Keratinocyte (primary cell): ENCODE results near the gene SEBOX. TPM values are rescaled to one million over a fixed set of nuclear protein-coding genes. Genes with fewer than 3 reads are reported as not detected.

Experiments used
- DNase-seq: peaks from one replicate; pipeline ENCODE4 v3.0.0-alpha.2; 2011; ENCODE audit warnings: low read depth, missing footprints, low spot score
- FAIRE-seq: peaks from 2 replicates; lab custom pipeline; 2011; peaks lifted over from hg19 to GRCh38; lab: Jason Lieb, UNC
- H2AFZ ChIP-seq: 2 replicates; pipeline ENCODE4 v1.6.0; 2012; ENCODE audit warnings: low read length, control low read depth, inconsistent platforms; ENCODE audit not compliant: control insufficient read depth
- H3K27ac ChIP-seq: 2 replicates; pipeline ENCODE4 v1.5.1; 2011; ENCODE audit warnings: low read length; ENCODE audit not compliant: control insufficient read depth, insufficient read depth
- H3K27me3 ChIP-seq: 3 replicates; pipeline ENCODE4 v1.6.0; 2011; ENCODE audit warnings: low read length; ENCODE audit not compliant: control insufficient read depth, insufficient read depth; ENCODE audit errors: extremely low read depth
- H3K36me3 ChIP-seq, 2 experiments: 2 replicates in 1 of 2; 3 replicates in 1 of 2; pipeline ENCODE4 v1.5.1; 2011; ENCODE audit warnings: low read length in 2 of 2, mild to moderate bottlenecking in 1 of 2; ENCODE audit not compliant: control insufficient read depth in 2 of 2, insufficient read depth in 2 of 2; ENCODE audit errors: extremely low read depth in 1 of 2
- H3K4me1 ChIP-seq: 3 replicates; pipeline ENCODE4 v1.5.1; 2011; ENCODE audit warnings: low read length; ENCODE audit not compliant: control insufficient read depth, insufficient read depth; ENCODE audit errors: extremely low read depth
- H3K4me2 ChIP-seq: 3 replicates; pipeline ENCODE4 v1.6.0; 2011; ENCODE audit warnings: low read depth, low read length; ENCODE audit not compliant: control insufficient read depth, insufficient read depth; ENCODE audit errors: extremely low read depth
- H3K4me3 ChIP-seq, 3 experiments: fragments of 200-600 bp in 1 of 3; sonication (generic) in 1 of 3; 2 replicates in 2 of 3; 3 replicates in 1 of 3; pipeline ENCODE4 v1.5.1; 2011 to 2016; ENCODE audit warnings: low read length in 3 of 3, mild to moderate bottlenecking in 3 of 3, control low read depth in 2 of 3, inconsistent platforms in 1 of 3, low read depth in 1 of 3, mixed read lengths in 1 of 3, mixed run types in 1 of 3, moderate library complexity in 1 of 3; ENCODE audit not compliant: control insufficient read depth in 2 of 3, insufficient read depth in 2 of 3; ENCODE audit errors: extremely low read depth in 1 of 3
- H3K79me2 ChIP-seq: 2 replicates; pipeline ENCODE4 v1.6.0; 2012; ENCODE audit warnings: low read length; ENCODE audit not compliant: control insufficient read depth, insufficient read depth
- H3K9ac ChIP-seq: 3 replicates; pipeline ENCODE4 v1.6.0; 2011; ENCODE audit warnings: low read length; ENCODE audit not compliant: control insufficient read depth, insufficient read depth; ENCODE audit errors: extremely low read depth
- H3K9me1 ChIP-seq: 3 replicates; pipeline ENCODE4 v1.6.0; 2011; ENCODE audit warnings: low read length; ENCODE audit not compliant: control insufficient read depth, insufficient read depth; ENCODE audit errors: extremely low read depth
- H3K9me3 ChIP-seq: 2 replicates; pipeline ENCODE4 v1.5.1; 2012; ENCODE audit warnings: low read depth, low read length; ENCODE audit not compliant: control insufficient read depth
- H4K20me1 ChIP-seq: 3 replicates; pipeline ENCODE4 v1.6.0; 2011; ENCODE audit warnings: low read length; ENCODE audit not compliant: control insufficient read depth, insufficient read depth; ENCODE audit errors: extremely low read depth
- EZH2 ChIP-seq: IDR thresholded peaks from one replicate; pipeline ENCODE4 v1.6.1; 2012; ENCODE audit warnings: inconsistent platforms, mild to moderate bottlenecking, low read length, moderate library complexity
- dilution Hi-C: fragments of 300-500 bp; cut with MboI; formaldehyde crosslinking; loops from one replicate; pipeline ENCODE4 v1.7.0; 2020; ENCODE audit warnings: low sequenced_read_pairs; ENCODE audit not compliant: extremely low pct_ligation_motif_present
- polyA plus RNA-seq, 5 experiments: library from polyadenylated mRNA; depleted of rRNA in 3 of 5; stranded (reverse) in 3 of 5; stranded (forward) in 1 of 5; unstranded in 1 of 5; fragments of >200 nt; gene quantifications; 1 replicate in 1 of 5; 2 replicates in 3 of 5; 3 replicates in 1 of 5; pipeline versions ENCODE4 v1.2.1 to v1.2.3, GENCODE V29; 2011 to 2012; ENCODE audit warnings: missing spikeins in 2 of 5, low read depth in 1 of 5, low replicate concordance in 1 of 5
- TF ChIP-seq, protein P1 (sequence below), 3 experiments: IDR thresholded peaks in 1 of 3; conservative IDR thresholded peaks in 1 of 3; optimal IDR thresholded peaks in 1 of 3; 2 replicates in 2 of 3; 3 replicates in 1 of 3; pipeline versions ENCODE3 to v1.5.1; 2011; ENCODE audit warnings: low read length in 3 of 3, mild to moderate bottlenecking in 3 of 3, moderate library complexity in 2 of 3, control low read depth in 1 of 3, inconsistent platforms in 1 of 3; ENCODE audit not compliant: insufficient read depth in 2 of 3; ENCODE audit errors: extremely low read depth in 1 of 3

The SEBOX gene
- polyA plus RNA-seq, 1 donor (not counting 4 experiments of a cell fraction or from before 2014, with no cell fraction given), result not detected

DNA sequence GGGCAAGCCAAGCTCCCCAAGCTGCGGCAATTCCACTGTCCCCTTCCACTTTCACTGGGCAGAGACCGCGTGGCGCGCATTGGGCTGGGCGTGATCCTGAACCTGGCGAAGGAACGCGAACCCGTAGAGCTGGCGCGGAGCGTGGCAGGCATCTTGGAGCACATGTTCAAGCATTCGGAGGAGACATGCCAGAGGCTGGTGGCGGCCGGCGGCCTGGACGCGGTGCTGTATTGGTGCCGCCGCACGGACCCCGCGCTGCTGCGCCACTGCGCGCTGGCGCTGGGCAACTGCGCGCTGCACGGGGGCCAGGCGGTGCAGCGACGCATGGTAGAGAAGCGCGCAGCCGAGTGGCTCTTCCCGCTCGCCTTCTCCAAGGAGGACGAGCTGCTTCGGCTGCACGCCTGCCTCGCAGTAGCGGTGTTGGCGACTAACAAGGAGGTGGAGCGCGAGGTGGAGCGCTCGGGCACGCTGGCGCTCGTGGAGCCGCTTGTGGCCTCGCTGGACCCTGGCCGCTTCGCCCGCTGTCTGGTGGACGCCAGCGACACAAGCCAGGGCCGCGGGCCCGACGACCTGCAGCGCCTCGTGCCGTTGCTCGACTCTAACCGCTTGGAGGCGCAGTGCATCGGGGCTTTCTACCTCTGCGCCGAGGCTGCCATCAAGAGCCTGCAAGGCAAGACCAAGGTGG is 16.3 kb upstream of the SEBOX start:
- H3K27me3 ChIP-seq, result peaks cover 36% of the 10 kb centered on the region
- H3K9ac ChIP-seq, result no peak overlapping the region
- peaks cover 23% of the 10 kb centered on the region for H3K4me1 ChIP-seq
- H2AFZ ChIP-seq, result peak overlapping the region; percentile 59
- TF ChIP-seq EZH2, result peak; percentile 42
- TF ChIP-seq, protein P1, sequence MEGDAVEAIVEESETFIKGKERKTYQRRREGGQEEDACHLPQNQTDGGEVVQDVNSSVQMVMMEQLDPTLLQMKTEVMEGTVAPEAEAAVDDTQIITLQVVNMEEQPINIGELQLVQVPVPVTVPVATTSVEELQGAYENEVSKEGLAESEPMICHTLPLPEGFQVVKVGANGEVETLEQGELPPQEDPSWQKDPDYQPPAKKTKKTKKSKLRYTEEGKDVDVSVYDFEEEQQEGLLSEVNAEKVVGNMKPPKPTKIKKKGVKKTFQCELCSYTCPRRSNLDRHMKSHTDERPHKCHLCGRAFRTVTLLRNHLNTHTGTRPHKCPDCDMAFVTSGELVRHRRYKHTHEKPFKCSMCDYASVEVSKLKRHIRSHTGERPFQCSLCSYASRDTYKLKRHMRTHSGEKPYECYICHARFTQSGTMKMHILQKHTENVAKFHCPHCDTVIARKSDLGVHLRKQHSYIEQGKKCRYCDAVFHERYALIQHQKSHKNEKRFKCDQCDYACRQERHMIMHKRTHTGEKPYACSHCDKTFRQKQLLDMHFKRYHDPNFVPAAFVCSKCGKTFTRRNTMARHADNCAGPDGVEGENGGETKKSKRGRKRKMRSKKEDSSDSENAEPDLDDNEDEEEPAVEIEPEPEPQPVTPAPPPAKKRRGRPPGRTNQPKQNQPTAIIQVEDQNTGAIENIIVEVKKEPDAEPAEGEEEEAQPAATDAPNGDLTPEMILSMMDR (optimal IDR thresholded peaks at IDR 0.05 in 1 of 3, IDR thresholded peaks at IDR 0.05 in 1 of 3, conservative IDR thresholded peaks at IDR 0.05 in 1 of 3; ENCODE audit: extremely low read depth in 1 of 3, insufficient read depth in 2 of 3, low read length in 3 of 3), result peak; percentile 42 to 76 (median 76)
- DNase-seq (no peak), FAIRE-seq (no peak)
- H3K9me3 ChIP-seq, result no peaks in the 10 kb centered on the region
- dilution Hi-C loops, result no loop called here
- H3K36me3 ChIP-seq, result no peaks in the 10 kb centered on the region
- H3K79me2 ChIP-seq, result no peaks in the 10 kb centered on the region
- peak overlapping the region; percentile 48 for H3K4me2 ChIP-seq
- peak overlapping the region in 1 of 3 experiments; percentile 11 for H3K4me3 ChIP-seq
- no peak overlapping the region for H3K27ac ChIP-seq
- H4K20me1 ChIP-seq, result no peaks in the 10 kb centered on the region
- H3K9me1 ChIP-seq, result no peaks in the 10 kb centered on the region

DNA sequence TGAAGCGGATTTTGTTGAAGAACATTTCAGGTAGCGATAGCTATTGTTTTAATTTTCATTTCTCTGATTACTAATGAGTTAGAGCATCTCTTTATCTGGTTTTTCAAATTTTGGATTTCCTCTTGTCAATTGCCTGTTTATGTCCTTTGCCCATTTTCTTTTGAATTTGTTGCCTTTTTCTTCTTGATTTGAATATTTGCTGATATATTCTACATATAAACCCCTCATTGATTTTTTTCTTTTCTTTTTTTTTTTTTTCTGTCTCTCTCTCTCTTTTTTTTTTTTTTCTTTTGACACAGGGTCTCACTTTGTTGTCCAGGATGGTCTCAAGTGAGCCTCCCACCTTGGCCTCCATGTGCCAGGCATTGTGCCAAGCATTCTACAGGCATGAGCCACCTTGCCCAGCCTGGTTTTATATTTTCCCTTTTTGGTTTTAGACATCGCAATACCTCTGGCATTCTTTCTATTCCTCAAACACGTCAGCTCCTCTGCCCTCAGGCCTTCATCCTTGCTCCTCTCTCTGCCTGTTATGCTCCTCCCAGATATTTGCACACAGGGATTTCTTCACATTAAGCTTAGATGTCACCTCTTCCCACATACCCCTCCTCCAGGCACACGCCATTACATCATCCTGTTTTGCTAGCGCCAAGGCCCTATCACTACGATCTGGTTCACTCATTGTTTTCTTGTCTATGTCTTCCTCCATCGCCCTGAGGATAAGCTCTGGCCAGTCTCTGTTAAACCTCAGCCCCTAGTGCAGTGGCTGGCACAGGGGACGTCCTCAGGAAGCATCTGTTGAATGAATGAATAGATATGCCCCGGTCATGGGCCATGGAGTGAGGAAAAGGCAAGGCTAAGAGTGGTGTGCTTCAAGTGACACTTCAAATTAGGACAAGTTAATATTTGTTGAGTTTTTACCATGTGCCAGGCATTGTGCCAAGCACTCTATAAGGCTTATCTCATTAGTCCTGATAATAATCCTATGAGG is 15.1 kb upstream of the SEBOX start:
- no peaks in the 10 kb centered on the region for H4K20me1 ChIP-seq
- peak overlapping the region; percentile 15 for H3K27ac ChIP-seq
- peaks cover 23% of the 10 kb centered on the region for H3K4me1 ChIP-seq
- peak overlapping the region; percentile 35 for H3K4me2 ChIP-seq
- H3K27me3 ChIP-seq, result peaks cover 36% of the 10 kb centered on the region
- no peak for TF ChIP-seq EZH2
- TF ChIP-seq, protein P1 (optimal IDR thresholded peaks at IDR 0.05 in 1 of 3, IDR thresholded peaks at IDR 0.05 in 1 of 3, conservative IDR thresholded peaks at IDR 0.05 in 1 of 3; ENCODE audit: extremely low read depth in 1 of 3, insufficient read depth in 2 of 3, low read length in 3 of 3), result no peak
- FAIRE-seq (peak; percentile 96), DNase-seq (peak; percentile 98)
- H3K4me3 ChIP-seq, result no peak overlapping the region
- no peak overlapping the region for H3K9ac ChIP-seq
- no peaks in the 10 kb centered on the region for H3K9me1 ChIP-seq
- H2AFZ ChIP-seq, result no peak overlapping the region
- H3K36me3 ChIP-seq, result no peaks in the 10 kb centered on the region
- dilution Hi-C loops, result no loop called here
- H3K9me3 ChIP-seq, result no peaks in the 10 kb centered on the region
- no peaks in the 10 kb centered on the region for H3K79me2 ChIP-seq
